Measurements from ENCODE around the gene EMSY.

EMSY gene

GRCh38 chr11:76559346-76559745, 114.5 kb downstream of the EMSY start:
- TF ChIP-seq, protein P1, sequence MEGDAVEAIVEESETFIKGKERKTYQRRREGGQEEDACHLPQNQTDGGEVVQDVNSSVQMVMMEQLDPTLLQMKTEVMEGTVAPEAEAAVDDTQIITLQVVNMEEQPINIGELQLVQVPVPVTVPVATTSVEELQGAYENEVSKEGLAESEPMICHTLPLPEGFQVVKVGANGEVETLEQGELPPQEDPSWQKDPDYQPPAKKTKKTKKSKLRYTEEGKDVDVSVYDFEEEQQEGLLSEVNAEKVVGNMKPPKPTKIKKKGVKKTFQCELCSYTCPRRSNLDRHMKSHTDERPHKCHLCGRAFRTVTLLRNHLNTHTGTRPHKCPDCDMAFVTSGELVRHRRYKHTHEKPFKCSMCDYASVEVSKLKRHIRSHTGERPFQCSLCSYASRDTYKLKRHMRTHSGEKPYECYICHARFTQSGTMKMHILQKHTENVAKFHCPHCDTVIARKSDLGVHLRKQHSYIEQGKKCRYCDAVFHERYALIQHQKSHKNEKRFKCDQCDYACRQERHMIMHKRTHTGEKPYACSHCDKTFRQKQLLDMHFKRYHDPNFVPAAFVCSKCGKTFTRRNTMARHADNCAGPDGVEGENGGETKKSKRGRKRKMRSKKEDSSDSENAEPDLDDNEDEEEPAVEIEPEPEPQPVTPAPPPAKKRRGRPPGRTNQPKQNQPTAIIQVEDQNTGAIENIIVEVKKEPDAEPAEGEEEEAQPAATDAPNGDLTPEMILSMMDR (IDR thresholded peaks at IDR 0.05; ENCODE audit: extremely low read depth, insufficient read depth, missing control alignments) = no peak
- in situ Hi-C loops (cut with MboI; ENCODE audit: low pct_unique_long_range_greater_than_20kb, low sequenced_read_pairs, unreplicated experiment) = no loop called here
- DNase-seq (ENCODE audit: low spot score) = no peak

DNA sequence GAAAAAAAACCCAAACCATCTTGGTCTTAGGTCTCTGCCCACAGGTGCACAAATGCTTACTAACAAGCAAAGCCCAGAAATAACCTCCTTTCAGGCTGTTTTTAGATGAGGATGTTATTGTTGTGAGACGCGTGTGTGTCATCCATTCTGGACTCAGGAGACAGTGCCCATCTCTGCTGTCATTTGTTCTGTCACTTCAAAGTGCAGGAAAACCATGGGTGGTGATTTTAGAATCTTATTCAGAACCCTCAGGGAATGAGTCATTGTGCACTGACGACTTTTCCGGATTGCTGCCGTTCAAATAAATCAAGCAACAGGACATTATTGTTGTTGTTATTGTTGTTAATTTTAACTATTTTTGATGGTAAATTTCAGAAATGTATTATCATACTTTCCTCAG, 115.4 kb downstream of the EMSY start:
- in situ Hi-C loops (cut with MboI; ENCODE audit: low pct_unique_long_range_greater_than_20kb, low sequenced_read_pairs, unreplicated experiment) = no loop called here
- no peak for DNase-seq (ENCODE audit: low spot score)
- TF ChIP-seq, protein P1 (IDR thresholded peaks at IDR 0.05; ENCODE audit: extremely low read depth, insufficient read depth, missing control alignments) = no peak

DNA sequence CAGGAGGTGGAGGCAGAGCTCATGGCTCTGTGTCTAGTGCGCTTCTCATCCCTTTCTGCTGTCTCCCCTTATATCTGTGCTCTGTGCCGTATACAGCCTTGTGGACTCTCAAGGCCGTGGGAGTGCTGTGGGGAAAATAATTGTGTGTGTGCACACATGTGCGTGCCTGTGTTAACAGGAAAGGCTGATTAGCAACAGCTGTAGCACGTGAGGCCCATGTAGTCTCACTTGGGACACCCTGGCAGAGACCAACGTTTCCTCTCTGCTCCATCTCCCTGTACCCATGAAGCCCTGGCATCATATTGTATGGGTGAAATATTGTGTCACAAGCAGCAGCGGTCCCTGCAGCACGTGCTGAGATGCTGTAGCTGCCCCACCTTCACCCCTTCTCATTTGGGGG, 116.4 kb downstream of the EMSY start:
- TF ChIP-seq, protein P1 (IDR thresholded peaks at IDR 0.05; ENCODE audit: extremely low read depth, insufficient read depth, missing control alignments) = no peak
- DNase-seq (ENCODE audit: low spot score) = no peak
- in situ Hi-C loops (cut with MboI; ENCODE audit: low pct_unique_long_range_greater_than_20kb, low sequenced_read_pairs, unreplicated experiment) = no loop called here

GRCh38 chr11:76562541-76562940, 117.7 kb downstream of the EMSY start:
- no peak for DNase-seq (ENCODE audit: low spot score)
- in situ Hi-C loops (cut with MboI; ENCODE audit: low pct_unique_long_range_greater_than_20kb, low sequenced_read_pairs, unreplicated experiment) = no loop called here
- TF ChIP-seq, protein P1 (IDR thresholded peaks at IDR 0.05; ENCODE audit: extremely low read depth, insufficient read depth, missing control alignments) = no peak

DNA sequence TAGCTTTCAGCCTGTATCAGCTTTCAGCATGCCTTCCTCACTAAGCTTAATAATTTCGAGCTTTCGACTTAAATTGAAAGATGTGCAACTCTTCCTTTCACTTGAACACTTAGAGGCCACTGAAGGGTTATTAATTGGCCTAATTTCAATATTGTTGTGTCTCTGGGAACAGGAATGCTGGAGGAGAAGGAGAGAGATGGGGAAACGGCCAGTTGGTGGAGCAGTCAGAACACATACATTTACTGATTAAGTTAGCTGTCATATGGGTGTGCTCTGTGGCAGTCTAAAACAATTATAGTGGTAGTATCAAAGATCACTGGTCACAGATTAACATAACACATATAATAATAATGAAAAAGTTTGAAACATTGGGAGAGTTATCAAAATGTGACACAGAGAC, 119.5 kb downstream of the EMSY start:
- no peak for DNase-seq (ENCODE audit: low spot score)
- in situ Hi-C loops (cut with MboI; ENCODE audit: low pct_unique_long_range_greater_than_20kb, low sequenced_read_pairs, unreplicated experiment) = no loop called here
- TF ChIP-seq, protein P1 (IDR thresholded peaks at IDR 0.05; ENCODE audit: extremely low read depth, insufficient read depth, missing control alignments) = no peak

GRCh38 chr11:76566811-76567210, 122.0 kb downstream of the EMSY start:
- in situ Hi-C loops (cut with MboI; ENCODE audit: low pct_unique_long_range_greater_than_20kb, low sequenced_read_pairs, unreplicated experiment) = no loop called here
- no peak for DNase-seq (ENCODE audit: low spot score)
- TF ChIP-seq, protein P1 (IDR thresholded peaks at IDR 0.05; ENCODE audit: extremely low read depth, insufficient read depth, missing control alignments) = no peak

- TF ChIP-seq, protein P1 (IDR thresholded peaks at IDR 0.05; ENCODE audit: extremely low read depth, insufficient read depth, missing control alignments) = no peak
- no peak for DNase-seq (ENCODE audit: low spot score)
- in situ Hi-C loops (cut with MboI; ENCODE audit: low pct_unique_long_range_greater_than_20kb, low sequenced_read_pairs, unreplicated experiment) = no loop called here
Observed at GRCh38 chr11:76567261-76567660, 122.4 kb downstream of the EMSY start.
